ENCODE measurements around the gene ZNF350.
"Not testable (repeated sequence)": the region's sequence is repeated elsewhere in the genome, so short reads cannot be mapped to it uniquely, and the experiment has no call there.

The ZNF350 gene

GRCh38 chr19:51983361-51983760, 3.3 kb downstream of the ZNF350 start:
- in situ Hi-C loops (cut with MboI; ENCODE audit: low sequenced_read_pairs, unreplicated experiment) = no loop called here
- TF ChIP-seq CTCF (IDR thresholded peaks at IDR 0.05; ENCODE audit: borderline replicate concordance, control extremely low read depth, extremely low read depth, insufficient read depth, missing control alignments) = no peak
- no peak for DNase-seq (ENCODE audit: low spot score)

GRCh38 chr19:51980926-51981325, 5.7 kb downstream of the ZNF350 start:
- DNase-seq (ENCODE audit: low spot score); in situ Hi-C loops (cut with MboI; ENCODE audit: low sequenced_read_pairs, unreplicated experiment): not testable (repeated sequence)

- no peak for TF ChIP-seq CTCF (IDR thresholded peaks at IDR 0.05; ENCODE audit: borderline replicate concordance, control extremely low read depth, extremely low read depth, insufficient read depth, missing control alignments)
- no peak for DNase-seq (ENCODE audit: low spot score)
- in situ Hi-C loops (cut with MboI; ENCODE audit: low sequenced_read_pairs, unreplicated experiment) = no loop called here
Measured at GRCh38 chr19:51980116-51980736, 6.4 kb downstream of the ZNF350 start.

- in situ Hi-C loops (cut with MboI; ENCODE audit: low sequenced_read_pairs, unreplicated experiment) = no loop called here
- TF ChIP-seq CTCF (IDR thresholded peaks at IDR 0.05; ENCODE audit: borderline replicate concordance, control extremely low read depth, extremely low read depth, insufficient read depth, missing control alignments) = no peak
- no peak for DNase-seq (ENCODE audit: low spot score)
Measured at GRCh38 chr19:51978882-51979281, 7.8 kb downstream of the ZNF350 start.

- TF ChIP-seq CTCF (IDR thresholded peaks at IDR 0.05; ENCODE audit: borderline replicate concordance, control extremely low read depth, extremely low read depth, insufficient read depth, missing control alignments) = no peak
- in situ Hi-C loops (cut with MboI; ENCODE audit: low sequenced_read_pairs, unreplicated experiment) = no loop called here
- no peak for DNase-seq (ENCODE audit: low spot score)
Measured at GRCh38 chr19:51977346-51977745, 9.3 kb downstream of the ZNF350 start.

GRCh38 chr19:51976852-51977251, 9.8 kb downstream of the ZNF350 start:
- TF ChIP-seq CTCF (IDR thresholded peaks at IDR 0.05; ENCODE audit: borderline replicate concordance, control extremely low read depth, extremely low read depth, insufficient read depth, missing control alignments) = no peak
- in situ Hi-C loops (cut with MboI; ENCODE audit: low sequenced_read_pairs, unreplicated experiment) = no loop called here
- DNase-seq (ENCODE audit: low spot score) = no peak

- in situ Hi-C loops (cut with MboI; ENCODE audit: low sequenced_read_pairs, unreplicated experiment); DNase-seq (ENCODE audit: low spot score): not testable (repeated sequence)
Measured at GRCh38 chr19:51975787-51976186, 10.9 kb downstream of the ZNF350 start.

- DNase-seq (ENCODE audit: low spot score) = no peak
- no peak for TF ChIP-seq CTCF (IDR thresholded peaks at IDR 0.05; ENCODE audit: borderline replicate concordance, control extremely low read depth, extremely low read depth, insufficient read depth, missing control alignments)
- in situ Hi-C loops (cut with MboI; ENCODE audit: low sequenced_read_pairs, unreplicated experiment) = no loop called here
Measured at GRCh38 chr19:51971624-51972023, 15.0 kb downstream of the ZNF350 start.
